Endothelial cell of umbilical vein (primary cell): ENCODE results near the gene LPAR3. TPM values are rescaled to one million over a fixed set of nuclear protein-coding genes. Genes with fewer than 3 reads are reported as not detected.
"Not testable (repeated sequence)": the region's sequence is repeated elsewhere in the genome, so short reads cannot be mapped to it uniquely, and the experiment has no call there.

Experiments used
- BruUV-seq: library from RNA; stranded (reverse); fragments of 400-500 nt; replicated peaks from 2 replicates; lab custom pipeline; 2021; lab: Mats Ljungman, UMichigan
- CTCF ChIA-PET: fragments of 300-600, 350-600 bp; sonication (Branson Sonifier 250); formaldehyde crosslinking; loops from one replicate; lab custom pipeline; 2021; ENCODE audit warnings: antibody characterized with exemption, inconsistent platforms; lab: Charles Lee
- POLR2A ChIA-PET: fragments of 300-600, 350-600 bp; sonication (Branson Sonifier 250); formaldehyde crosslinking; loops from one replicate; lab custom pipeline; 2021; ENCODE audit warnings: antibody characterized with exemption, inconsistent platforms; lab: Charles Lee
- DNase-seq: peaks from one replicate; pipeline ENCODE4 v3.0.0-alpha.2; 2011; ENCODE audit warnings: low read depth, low spot score
- FAIRE-seq: peaks from 2 replicates; lab custom pipeline; 2011; peaks lifted over from hg19 to GRCh38; lab: Jason Lieb, UNC
- H2AFZ ChIP-seq: 2 replicates; pipeline ENCODE4 v1.6.0; 2012; ENCODE audit warnings: low read depth, low read length, control low read depth, inconsistent platforms
- H3K27ac ChIP-seq: 2 replicates; pipeline ENCODE4 v1.5.1; 2011; ENCODE audit warnings: low read depth, mild to moderate bottlenecking, control low read depth, low read length, moderate library complexity; ENCODE audit not compliant: insufficient read depth
- H3K27me3 ChIP-seq, 2 experiments: 2 replicates each; pipeline versions ENCODE4 v1.6.0 to v1.6.1; 2011; ENCODE audit warnings: low read length in 2 of 2, mixed read lengths in 1 of 2; ENCODE audit not compliant: control insufficient read depth in 2 of 2, insufficient read depth in 2 of 2
- H3K36me3 ChIP-seq, 2 experiments: 2 replicates in 1 of 2; 3 replicates in 1 of 2; pipeline ENCODE4 v1.5.1; 2011; ENCODE audit warnings: low read length in 2 of 2, mild to moderate bottlenecking in 1 of 2, moderate library complexity in 1 of 2; ENCODE audit not compliant: control insufficient read depth in 2 of 2, insufficient read depth in 2 of 2; ENCODE audit errors: extremely low read depth in 1 of 2
- H3K4me1 ChIP-seq: 3 replicates; pipeline ENCODE4 v1.5.1; 2011; ENCODE audit warnings: mild to moderate bottlenecking, low read length; ENCODE audit not compliant: control insufficient read depth, insufficient read depth; ENCODE audit errors: extremely low read depth
- H3K4me2 ChIP-seq: 2 replicates; pipeline ENCODE4 v1.6.1; 2011; ENCODE audit warnings: low read length, control low read depth, mixed read lengths; ENCODE audit not compliant: insufficient read depth
- H3K4me3 ChIP-seq, 3 experiments: fragments of 200-600 bp in 1 of 3; sonication (generic), shearing (Covaris generic) in 1 of 3; replicated peaks in 1 of 3; 2 replicates each; pipeline ENCODE4 v1.5.1; 2011 to 2016; ENCODE audit warnings: control low read depth in 3 of 3, low read length in 3 of 3, mild to moderate bottlenecking in 2 of 3, inconsistent platforms in 1 of 3, low read depth in 1 of 3, moderate library complexity in 1 of 3; ENCODE audit not compliant: insufficient read depth in 1 of 3
- H3K79me2 ChIP-seq: 2 replicates; pipeline ENCODE4 v1.6.0; 2012; ENCODE audit warnings: low read length, inconsistent platforms; ENCODE audit not compliant: control insufficient read depth, insufficient read depth
- H3K9ac ChIP-seq: replicated peaks from 2 replicates; pipeline ENCODE3; 2011; ENCODE audit warnings: low read length, control low read depth; ENCODE audit not compliant: insufficient read depth; ENCODE audit errors: extremely low read depth
- H3K9me1 ChIP-seq: replicated peaks from 3 replicates; pipeline ENCODE4 v1.6.0; 2011; ENCODE audit warnings: mild to moderate bottlenecking, low read length; ENCODE audit not compliant: control insufficient read depth, insufficient read depth; ENCODE audit errors: extremely low read depth
- H3K9me3 ChIP-seq: replicated peaks from 2 replicates; pipeline ENCODE4 v1.5.1; 2012; ENCODE audit warnings: low read length, inconsistent platforms; ENCODE audit not compliant: control insufficient read depth, insufficient read depth
- H4K20me1 ChIP-seq: replicated peaks from 2 replicates; pipeline ENCODE3; 2011; ENCODE audit warnings: mild to moderate bottlenecking, low read length; ENCODE audit not compliant: control insufficient read depth, insufficient read depth; ENCODE audit errors: extremely low read depth
- CTCF ChIP-seq, 2 donors: IDR thresholded peaks; 1 replicate in 1 of 2; 2 replicates in 1 of 2; pipeline ENCODE4 v1.5.1; 2011; ENCODE audit warnings: low read length in 2 of 2, mild to moderate bottlenecking in 2 of 2, moderate library complexity in 2 of 2, control low read depth in 1 of 2, inconsistent platforms in 1 of 2, low read depth in 1 of 2; ENCODE audit not compliant: insufficient read depth in 1 of 2; ENCODE audit errors: extremely low read depth in 1 of 2
- EZH2 ChIP-seq: IDR thresholded peaks from 2 replicates; pipeline ENCODE4 v1.6.1; 2012; ENCODE audit warnings: borderline replicate concordance, low read depth, mild to moderate bottlenecking, moderate library complexity, low read length, inconsistent platforms; ENCODE audit not compliant: severe bottlenecking
- FOS ChIP-seq: IDR thresholded peaks from 2 replicates; pipeline ENCODE4 v1.6.1; 2011; ENCODE audit warnings: mild to moderate bottlenecking, low read length, moderate library complexity, borderline replicate concordance; ENCODE audit not compliant: insufficient read depth
- GATA2 ChIP-seq: IDR thresholded peaks from 2 replicates; pipeline ENCODE4 v1.7.0; 2011; ENCODE audit warnings: low read depth, mild to moderate bottlenecking, moderate library complexity, mixed read lengths, low read length; ENCODE audit not compliant: insufficient read length, insufficient read depth
- JUN ChIP-seq: IDR thresholded peaks from 2 replicates; pipeline ENCODE4 v1.6.1; 2011; ENCODE audit warnings: borderline replicate concordance, low read depth; ENCODE audit not compliant: insufficient read length, insufficient read depth
- MYC ChIP-seq: IDR thresholded peaks from one replicate; pipeline ENCODE4 v1.6.1; 2011; ENCODE audit warnings: mild to moderate bottlenecking, low read depth, low read length
- POLR2A ChIP-seq: IDR thresholded peaks from 2 replicates; pipeline ENCODE4 v1.6.1; 2012; ENCODE audit warnings: low read depth, mild to moderate bottlenecking, control low read depth, low read length
- POLR2AphosphoS5 ChIP-seq: IDR thresholded peaks from 2 replicates; pipeline ENCODE4 v1.6.1; 2012; ENCODE audit warnings: low read depth, mild to moderate bottlenecking, control low read depth, low read length, moderate library complexity; ENCODE audit not compliant: insufficient read depth
- dilution Hi-C: fragments of 300-500 bp; cut with MboI; formaldehyde crosslinking; loops from one replicate; pipeline ENCODE4 v1.15.0; 2019; ENCODE audit warnings: low sequenced_read_pairs; ENCODE audit not compliant: extremely low pct_ligation_motif_present
- intact Hi-C: fragments of 100-400 bp; cut with micrococcal nuclease; formaldehyde crosslinking; loops from one replicate; pipeline ENCODE4 v1.10.0; 2022
- polyA plus RNA-seq, 4 experiments: library from polyadenylated mRNA; depleted of rRNA in 3 of 4; stranded (reverse) in 3 of 4; unstranded in 1 of 4; fragments of >200 nt; gene quantifications; 2 replicates each; pipeline versions ENCODE4 v1.2.1 to v1.2.3, GENCODE V29; 2011 to 2012; ENCODE audit warnings: missing spikeins in 1 of 4
- total RNA-seq: library from RNA; stranded (reverse); gene quantifications from 2 replicates; pipeline ENCODE4 v1.2.3, GENCODE V29; 2021
- TF ChIP-seq, protein P1 (sequence below): IDR thresholded peaks from 2 replicates; pipeline ENCODE4 v1.6.1; 2011; ENCODE audit not compliant: insufficient read depth, insufficient read length

The LPAR3 gene
- total and polyA plus RNA-seq, 2 donors (not counting 3 experiments of a cell fraction or from before 2014, with no cell fraction given) = not detected

GRCh38 chr1:84907095-84907827 is 14.3 kb upstream of the LPAR3 start:
- BruUV-seq = no TSS peak
- Histone ChIP-seq H3K4me1 (no peaks in the 10 kb centered on the region), H2AFZ (no peak overlapping the region), H3K36me3 (no peaks in the 10 kb centered on the region), H3K79me2 (no peaks in the 10 kb centered on the region), H3K4me3 (no peak overlapping the region), H3K9me3 (no peaks in the 10 kb centered on the region), H3K9me1 (no peaks in the 10 kb centered on the region), H3K4me2 (no peak overlapping the region), H3K9ac (no peak overlapping the region), H3K27me3 (peaks cover 0 to 15% of the 10 kb centered on the region in 2 experiments), H4K20me1 (no peaks in the 10 kb centered on the region), H3K27ac (no peak overlapping the region)
- POLR2A ChIA-PET = no interaction called here
- no peak for FAIRE-seq
- no peak for TF ChIP-seq CTCF (IDR thresholded peaks at IDR 0.05; ENCODE audit: extremely low read depth in 1 of 2, insufficient read depth in 1 of 2, low read depth in 1 of 2, low read length in 2 of 2)
- TF ChIP-seq POLR2AphosphoS5 = no peak
- no peak for TF ChIP-seq POLR2A
- TF ChIP-seq, protein P1, sequence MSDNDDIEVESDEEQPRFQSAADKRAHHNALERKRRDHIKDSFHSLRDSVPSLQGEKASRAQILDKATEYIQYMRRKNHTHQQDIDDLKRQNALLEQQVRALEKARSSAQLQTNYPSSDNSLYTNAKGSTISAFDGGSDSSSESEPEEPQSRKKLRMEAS = no peak
- no peak for TF ChIP-seq EZH2
- no peak for TF ChIP-seq MYC
- no peak for TF ChIP-seq GATA2
- TF ChIP-seq FOS = no peak
- TF ChIP-seq JUN = no peak
- CTCF ChIA-PET = no interaction called here
- no peak for DNase-seq
- dilution Hi-C loops = no loop called here
- intact Hi-C loops = no loop called here

DNA sequence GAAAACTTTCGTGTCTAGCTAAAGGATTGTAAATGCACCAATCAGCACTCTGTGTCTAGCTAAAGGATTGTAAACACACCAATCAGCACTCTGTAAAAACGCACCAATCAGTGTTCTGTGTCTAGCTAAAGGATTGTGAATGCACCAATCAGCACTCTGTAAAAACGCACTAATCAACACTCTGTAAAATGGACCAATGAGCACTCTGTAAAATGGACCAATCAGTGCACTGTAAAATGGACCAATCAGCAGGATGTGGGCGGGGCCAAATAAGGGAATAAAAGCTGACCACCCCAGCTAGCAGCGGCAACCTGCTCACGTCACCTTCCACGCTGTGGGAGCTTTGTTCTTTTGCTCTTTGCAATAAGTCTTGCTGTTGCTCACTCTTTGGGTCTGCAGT is 9.7 kb upstream of the LPAR3 start:
- H3K9me3 ChIP-seq, CTCF ChIA-PET, H4K20me1 ChIP-seq, FAIRE-seq, H3K27me3 ChIP-seq, H3K36me3 ChIP-seq, H3K4me3 ChIP-seq, DNase-seq, BruUV-seq, dilution Hi-C loops, H3K79me2 ChIP-seq, H3K4me2 ChIP-seq, H3K9ac ChIP-seq, POLR2A ChIA-PET, H3K27ac ChIP-seq, intact Hi-C loops, H3K9me1 ChIP-seq, H3K4me1 ChIP-seq, H2AFZ ChIP-seq: not testable (repeated sequence)
